Keratinocyte (primary cell): Measurements from ENCODE around the gene MAPT. TPM values are rescaled to one million over a fixed set of nuclear protein-coding genes. Genes with fewer than 3 reads are reported as not detected.

Source experiments
- DNase-seq: peaks from one replicate; pipeline ENCODE4 v3.0.0-alpha.2; 2011; ENCODE audit warnings: low read depth, missing footprints, low spot score
- FAIRE-seq: peaks from 2 replicates; lab custom pipeline; 2011; peaks lifted over from hg19 to GRCh38; lab: Jason Lieb, UNC
- H2AFZ ChIP-seq: 2 replicates; pipeline ENCODE4 v1.6.0; 2012; ENCODE audit warnings: low read length, control low read depth, inconsistent platforms; ENCODE audit not compliant: control insufficient read depth
- H3K27ac ChIP-seq: 2 replicates; pipeline ENCODE4 v1.5.1; 2011; ENCODE audit warnings: low read length; ENCODE audit not compliant: control insufficient read depth, insufficient read depth
- H3K27me3 ChIP-seq: 3 replicates; pipeline ENCODE4 v1.6.0; 2011; ENCODE audit warnings: low read length; ENCODE audit not compliant: control insufficient read depth, insufficient read depth; ENCODE audit errors: extremely low read depth
- H3K36me3 ChIP-seq, 2 experiments: 2 replicates in 1 of 2; 3 replicates in 1 of 2; pipeline ENCODE4 v1.5.1; 2011; ENCODE audit warnings: low read length in 2 of 2, mild to moderate bottlenecking in 1 of 2; ENCODE audit not compliant: control insufficient read depth in 2 of 2, insufficient read depth in 2 of 2; ENCODE audit errors: extremely low read depth in 1 of 2
- H3K4me1 ChIP-seq: 3 replicates; pipeline ENCODE4 v1.5.1; 2011; ENCODE audit warnings: low read length; ENCODE audit not compliant: control insufficient read depth, insufficient read depth; ENCODE audit errors: extremely low read depth
- H3K4me2 ChIP-seq: 3 replicates; pipeline ENCODE4 v1.6.0; 2011; ENCODE audit warnings: low read depth, low read length; ENCODE audit not compliant: control insufficient read depth, insufficient read depth; ENCODE audit errors: extremely low read depth
- H3K4me3 ChIP-seq, 3 experiments: fragments of 200-600 bp in 1 of 3; sonication (generic) in 1 of 3; 2 replicates in 2 of 3; 3 replicates in 1 of 3; pipeline ENCODE4 v1.5.1; 2011 to 2016; ENCODE audit warnings: low read length in 3 of 3, mild to moderate bottlenecking in 3 of 3, control low read depth in 2 of 3, inconsistent platforms in 1 of 3, low read depth in 1 of 3, mixed read lengths in 1 of 3, mixed run types in 1 of 3, moderate library complexity in 1 of 3; ENCODE audit not compliant: control insufficient read depth in 2 of 3, insufficient read depth in 2 of 3; ENCODE audit errors: extremely low read depth in 1 of 3
- H3K79me2 ChIP-seq: 2 replicates; pipeline ENCODE4 v1.6.0; 2012; ENCODE audit warnings: low read length; ENCODE audit not compliant: control insufficient read depth, insufficient read depth
- H3K9ac ChIP-seq: 3 replicates; pipeline ENCODE4 v1.6.0; 2011; ENCODE audit warnings: low read length; ENCODE audit not compliant: control insufficient read depth, insufficient read depth; ENCODE audit errors: extremely low read depth
- H3K9me1 ChIP-seq: 3 replicates; pipeline ENCODE4 v1.6.0; 2011; ENCODE audit warnings: low read length; ENCODE audit not compliant: control insufficient read depth, insufficient read depth; ENCODE audit errors: extremely low read depth
- H3K9me3 ChIP-seq: 2 replicates; pipeline ENCODE4 v1.5.1; 2012; ENCODE audit warnings: low read depth, low read length; ENCODE audit not compliant: control insufficient read depth
- H4K20me1 ChIP-seq: 3 replicates; pipeline ENCODE4 v1.6.0; 2011; ENCODE audit warnings: low read length; ENCODE audit not compliant: control insufficient read depth, insufficient read depth; ENCODE audit errors: extremely low read depth
- CTCF ChIP-seq, 3 experiments: IDR thresholded peaks in 1 of 3; conservative IDR thresholded peaks in 1 of 3; optimal IDR thresholded peaks in 1 of 3; 2 replicates in 2 of 3; 3 replicates in 1 of 3; pipeline versions ENCODE3 to v1.5.1; 2011; ENCODE audit warnings: low read length in 3 of 3, mild to moderate bottlenecking in 3 of 3, moderate library complexity in 2 of 3, control low read depth in 1 of 3, inconsistent platforms in 1 of 3; ENCODE audit not compliant: insufficient read depth in 2 of 3; ENCODE audit errors: extremely low read depth in 1 of 3
- EZH2 ChIP-seq: IDR thresholded peaks from one replicate; pipeline ENCODE4 v1.6.1; 2012; ENCODE audit warnings: inconsistent platforms, mild to moderate bottlenecking, low read length, moderate library complexity
- dilution Hi-C: fragments of 300-500 bp; cut with MboI; formaldehyde crosslinking; loops from one replicate; pipeline ENCODE4 v1.7.0; 2020; ENCODE audit warnings: low sequenced_read_pairs; ENCODE audit not compliant: extremely low pct_ligation_motif_present
- polyA plus RNA-seq, 5 experiments: library from polyadenylated mRNA; depleted of rRNA in 3 of 5; stranded (reverse) in 3 of 5; stranded (forward) in 1 of 5; unstranded in 1 of 5; fragments of >200 nt; gene quantifications; 1 replicate in 1 of 5; 2 replicates in 3 of 5; 3 replicates in 1 of 5; pipeline versions ENCODE4 v1.2.1 to v1.2.3, GENCODE V29; 2011 to 2012; ENCODE audit warnings: missing spikeins in 2 of 5, low read depth in 1 of 5, low replicate concordance in 1 of 5

The MAPT gene
- polyA plus RNA-seq, 1 donor (not counting 4 experiments of a cell fraction or from before 2014, with no cell fraction given): 0.08 TPM

DNA sequence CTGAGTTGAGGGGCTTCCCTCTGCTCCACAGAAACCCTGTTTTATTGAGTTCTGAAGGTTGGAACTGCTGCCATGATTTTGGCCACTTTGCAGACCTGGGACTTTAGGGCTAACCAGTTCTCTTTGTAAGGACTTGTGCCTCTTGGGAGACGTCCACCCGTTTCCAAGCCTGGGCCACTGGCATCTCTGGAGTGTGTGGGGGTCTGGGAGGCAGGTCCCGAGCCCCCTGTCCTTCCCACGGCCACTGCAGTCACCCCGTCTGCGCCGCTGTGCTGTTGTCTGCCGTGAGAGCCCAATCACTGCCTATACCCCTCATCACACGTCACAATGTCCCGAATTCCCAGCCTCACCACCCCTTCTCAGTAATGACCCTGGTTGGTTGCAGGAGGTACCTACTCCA lies 130.7 kb downstream of the MAPT start:
- dilution Hi-C loops: no loop called here
- Histone ChIP-seq H2AFZ (no peak overlapping the region), H3K9me1 (no peaks in the 10 kb centered on the region), H3K27ac (no peak overlapping the region), H3K4me1 (no peaks in the 10 kb centered on the region), H3K9me3 (no peaks in the 10 kb centered on the region), H3K4me2 (no peak overlapping the region), H3K27me3 (no peaks in the 10 kb centered on the region), H3K4me3 (no peak overlapping the region), H3K36me3 (peaks cover 4 to 12% of the 10 kb centered on the region in 2 experiments), H4K20me1 (no peaks in the 10 kb centered on the region), H3K79me2 (no peaks in the 10 kb centered on the region), H3K9ac (no peak overlapping the region)
- no peak for DNase-seq
- no peak for TF ChIP-seq CTCF (optimal IDR thresholded peaks at IDR 0.05 in 1 of 3, IDR thresholded peaks at IDR 0.05 in 1 of 3, conservative IDR thresholded peaks at IDR 0.05 in 1 of 3; ENCODE audit: extremely low read depth in 1 of 3, insufficient read depth in 2 of 3, low read length in 3 of 3)
- TF ChIP-seq EZH2: no peak
- FAIRE-seq: no peak

DNA sequence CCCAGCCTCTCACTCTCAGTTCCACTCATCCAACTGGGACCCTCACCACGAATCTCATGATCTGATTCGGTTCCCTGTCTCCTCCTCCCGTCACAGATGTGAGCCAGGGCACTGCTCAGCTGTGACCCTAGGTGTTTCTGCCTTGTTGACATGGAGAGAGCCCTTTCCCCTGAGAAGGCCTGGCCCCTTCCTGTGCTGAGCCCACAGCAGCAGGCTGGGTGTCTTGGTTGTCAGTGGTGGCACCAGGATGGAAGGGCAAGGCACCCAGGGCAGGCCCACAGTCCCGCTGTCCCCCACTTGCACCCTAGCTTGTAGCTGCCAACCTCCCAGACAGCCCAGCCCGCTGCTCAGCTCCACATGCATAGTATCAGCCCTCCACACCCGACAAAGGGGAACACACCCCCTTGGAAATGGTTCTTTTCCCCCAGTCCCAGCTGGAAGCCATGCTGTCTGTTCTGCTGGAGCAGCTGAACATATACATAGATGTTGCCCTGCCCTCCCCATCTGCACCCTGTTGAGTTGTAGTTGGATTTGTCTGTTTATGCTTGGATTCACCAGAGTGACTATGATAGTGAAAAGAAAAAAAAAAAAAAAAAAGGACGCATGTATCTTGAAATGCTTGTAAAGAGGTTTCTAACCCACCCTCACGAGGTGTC lies 131.3 kb downstream of the MAPT start:
- H3K9ac ChIP-seq: no peak overlapping the region
- H3K9me1 ChIP-seq: no peaks in the 10 kb centered on the region
- H3K9me3 ChIP-seq: no peaks in the 10 kb centered on the region
- no peak overlapping the region for H3K4me2 ChIP-seq
- H3K36me3 ChIP-seq: peaks cover 4 to 12% of the 10 kb centered on the region in 2 experiments
- H3K27me3 ChIP-seq: no peaks in the 10 kb centered on the region
- no peaks in the 10 kb centered on the region for H3K79me2 ChIP-seq
- H4K20me1 ChIP-seq: no peaks in the 10 kb centered on the region
- FAIRE-seq (no peak), DNase-seq (no peak)
- H3K4me3 ChIP-seq: no peak overlapping the region
- dilution Hi-C loops: no loop called here
- TF ChIP-seq EZH2 (no peak), CTCF (optimal IDR thresholded peaks at IDR 0.05 in 1 of 3, IDR thresholded peaks at IDR 0.05 in 1 of 3, conservative IDR thresholded peaks at IDR 0.05 in 1 of 3; ENCODE audit: extremely low read depth in 1 of 3, insufficient read depth in 2 of 3, low read length in 3 of 3) (no peak)
- H3K27ac ChIP-seq: no peak overlapping the region
- H3K4me1 ChIP-seq: no peaks in the 10 kb centered on the region
- H2AFZ ChIP-seq: no peak overlapping the region
